Loucy (cell line): ENCODE data around the gene C1GALT1.

Experiments used
- H2AFZ ChIP-seq: fragments of 200-600 bp; sonication (generic); 2 replicates; pipeline ENCODE4 v1.6.0; 2016; ENCODE audit warnings: antibody characterized with exemption, mild to moderate bottlenecking, low read length, moderate library complexity
- H3F3A ChIP-seq: fragments of 200-600 bp; 2 replicates; pipeline ENCODE4 v1.6.0; 2016; ENCODE audit warnings: antibody characterized with exemption, low read depth, mild to moderate bottlenecking
- H3K27me3 ChIP-seq: fragments of 200-600 bp; sonication (generic); 2 replicates; pipeline ENCODE4 v1.6.1; 2014; ENCODE audit warnings: low read length, mild to moderate bottlenecking; ENCODE audit not compliant: insufficient read depth, poor library complexity, severe bottlenecking
- H3K36me3 ChIP-seq: fragments of 200-600 bp; sonication (generic); 2 replicates; pipeline ENCODE4 v1.6.1; 2016; ENCODE audit warnings: low read length; ENCODE audit not compliant: insufficient read depth
- H3K4me1 ChIP-seq: fragments of 200-600 bp; sonication (generic); 2 replicates; pipeline ENCODE4 v1.5.1; 2014; ENCODE audit warnings: low read length, mild to moderate bottlenecking; ENCODE audit not compliant: insufficient read depth, poor library complexity, severe bottlenecking
- H3K4me2 ChIP-seq: fragments of 200-600 bp; sonication (generic); 2 replicates; pipeline ENCODE4 v1.6.0; 2014; ENCODE audit warnings: antibody characterized with exemption, low read length, low read depth, mild to moderate bottlenecking; ENCODE audit not compliant: poor library complexity, severe bottlenecking
- H3K4me3 ChIP-seq: fragments of 200-600 bp; sonication (generic); 2 replicates; pipeline ENCODE4 v1.5.1; 2014; ENCODE audit warnings: low read length, mild to moderate bottlenecking, mixed read lengths; ENCODE audit not compliant: poor library complexity, severe bottlenecking
- H3K79me2 ChIP-seq: fragments of 200-600 bp; sonication (generic); 2 replicates; pipeline ENCODE4 v1.6.1; 2014; ENCODE audit warnings: low read length; ENCODE audit not compliant: insufficient read depth
- H3K9ac ChIP-seq: fragments of 200-600 bp; sonication (generic); 2 replicates; pipeline ENCODE4 v1.6.0; 2014; ENCODE audit warnings: mild to moderate bottlenecking, low read depth, low read length, moderate library complexity; ENCODE audit not compliant: poor library complexity, severe bottlenecking
- H3K9me2 ChIP-seq: fragments of 200-600 bp; sonication (generic); replicated peaks from 2 replicates; pipeline ENCODE4 v1.6.1; 2016; ENCODE audit warnings: low read depth, low read length, mixed read lengths
- H3K9me3 ChIP-seq: fragments of 200-600 bp; sonication (generic); 2 replicates; pipeline ENCODE4 v1.6.1; 2014; ENCODE audit warnings: mild to moderate bottlenecking, antibody characterized with exemption, low read length, low read depth; ENCODE audit not compliant: insufficient read depth
- H4K20me1 ChIP-seq: fragments of 200-600 bp; sonication (generic); 2 replicates; pipeline ENCODE4 v1.6.0; 2014; ENCODE audit warnings: antibody characterized with exemption, low read length, mild to moderate bottlenecking; ENCODE audit not compliant: insufficient read depth, poor library complexity, severe bottlenecking
- CTCF ChIP-seq: fragments of 200-600 bp; sonication (generic); conservative IDR thresholded peaks from 2 replicates; pipeline ENCODE4 v1.5.1; 2014; ENCODE audit warnings: mild to moderate bottlenecking, antibody characterized with exemption, low read length
- EZH2phosphoT487 ChIP-seq: fragments of 200-600 bp; IDR thresholded peaks from 2 replicates; pipeline ENCODE4 v1.6.1; 2018; ENCODE audit warnings: antibody characterized with exemption, mild to moderate bottlenecking, moderate library complexity, borderline replicate concordance

The C1GALT1 gene

DNA sequence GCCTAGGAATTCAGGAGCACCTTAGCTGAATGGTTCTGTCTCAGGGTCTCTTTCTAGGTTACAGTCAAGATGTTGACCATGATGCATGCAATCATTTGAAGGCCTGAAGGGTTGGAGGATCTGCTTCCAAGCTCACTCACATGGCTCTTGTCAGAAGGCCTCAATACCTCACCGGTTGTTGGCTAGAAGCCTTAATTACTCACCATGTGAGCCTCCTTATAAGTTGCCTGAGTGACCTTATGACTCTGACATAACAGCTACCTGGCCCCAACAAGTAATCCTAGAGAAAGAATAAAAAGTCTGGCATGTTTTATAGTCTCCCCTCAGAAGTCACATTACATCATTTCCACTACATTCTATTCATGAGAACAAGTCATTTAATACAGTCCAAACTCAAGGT is 3.4 kb upstream of the C1GALT1 start:
- no peaks in the 10 kb centered on the region for H3K9me2 ChIP-seq
- H3K4me2 ChIP-seq, result no peak overlapping the region
- peaks cover 12% of the 10 kb centered on the region for H3K79me2 ChIP-seq
- no peak overlapping the region for H3K9ac ChIP-seq
- TF ChIP-seq CTCF (no peak), EZH2phosphoT487 (no peak)
- no peaks in the 10 kb centered on the region for H3K27me3 ChIP-seq
- peaks cover 4% of the 10 kb centered on the region; the same call in 1 of the 2 replicates for H3F3A ChIP-seq
- no peak overlapping the region for H3K4me3 ChIP-seq
- peaks cover 22% of the 10 kb centered on the region for H3K4me1 ChIP-seq
- peaks cover 10% of the 10 kb centered on the region for H4K20me1 ChIP-seq
- no peaks in the 10 kb centered on the region for H3K9me3 ChIP-seq
- H2AFZ ChIP-seq, result no peak overlapping the region
- H3K36me3 ChIP-seq, result no peaks in the 10 kb centered on the region

- H3F3A ChIP-seq, result peaks cover 4% of the 10 kb centered on the region; the same call in 1 of the 2 replicates
- peak overlapping the region; percentile 82 for H3K4me3 ChIP-seq
- H3K36me3 ChIP-seq, result no peaks in the 10 kb centered on the region
- H3K4me2 ChIP-seq, result peak overlapping the region; percentile 72
- peaks cover 28% of the 10 kb centered on the region for H4K20me1 ChIP-seq
- H3K9ac ChIP-seq, result peak overlapping the region; percentile 87
- no peaks in the 10 kb centered on the region for H3K27me3 ChIP-seq
- H2AFZ ChIP-seq, result no peak overlapping the region
- H3K79me2 ChIP-seq, result peaks cover 32% of the 10 kb centered on the region
- peaks cover 41% of the 10 kb centered on the region for H3K4me1 ChIP-seq
- no peak for TF ChIP-seq CTCF
- no peak for TF ChIP-seq EZH2phosphoT487
- no peaks in the 10 kb centered on the region for H3K9me3 ChIP-seq
- no peaks in the 10 kb centered on the region for H3K9me2 ChIP-seq
These were observed 1.5 kb upstream of the C1GALT1 start for GRCh38 chr7:7180725-7181449.

DNA sequence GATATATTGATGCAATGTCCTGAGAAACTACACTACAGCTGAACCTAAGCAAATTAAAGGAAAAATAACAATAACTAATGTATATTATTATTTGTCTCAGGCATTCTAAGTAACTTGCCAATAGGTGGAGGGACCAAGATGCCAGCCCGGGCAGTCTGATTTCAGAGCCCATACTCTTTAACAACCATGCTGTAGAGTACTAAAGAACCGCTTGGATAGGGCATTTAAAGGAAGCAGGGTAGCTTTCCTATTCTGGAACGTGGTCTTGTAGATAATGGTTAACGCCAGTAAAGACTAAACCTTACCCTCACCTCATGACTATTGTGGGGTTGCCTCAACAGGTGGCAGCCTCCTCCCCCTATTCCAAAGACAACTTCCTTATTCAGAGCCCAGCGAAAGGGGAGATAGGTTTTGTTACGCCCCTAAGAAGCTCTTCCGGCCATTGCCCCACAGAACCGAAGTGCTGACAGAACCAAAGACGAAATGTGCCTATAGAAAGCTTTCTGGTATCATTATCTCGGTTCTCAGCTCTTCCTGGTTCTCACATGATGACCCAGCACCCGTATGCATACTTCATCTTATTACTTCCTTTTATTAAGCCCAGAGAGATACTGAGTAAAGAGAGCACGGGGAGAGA is 707 bp upstream of the C1GALT1 start:
- Histone ChIP-seq H3K79me2 (peaks cover 40% of the 10 kb centered on the region), H4K20me1 (peaks cover 36% of the 10 kb centered on the region), H3K9me2 (no peaks in the 10 kb centered on the region), H2AFZ (peak overlapping the region; percentile 87), H3K4me3 (peak overlapping the region; percentile 82), H3F3A (peaks cover 4% of the 10 kb centered on the region; the same call in 1 of the 2 replicates), H3K9ac (peak overlapping the region; percentile 87), H3K9me3 (no peaks in the 10 kb centered on the region), H3K27me3 (no peaks in the 10 kb centered on the region), H3K36me3 (no peaks in the 10 kb centered on the region), H3K4me2 (peak overlapping the region; percentile 72), H3K4me1 (peaks cover 41% of the 10 kb centered on the region)
- TF ChIP-seq CTCF (no peak; the same call in 1 of the 2 replicates), EZH2phosphoT487 (no peak)
